HL-60 (cell line): Measurements from ENCODE around the gene COL23A1.

Experiments
- DNase-seq, 2 experiments: peaks; one replicate each; pipeline ENCODE4 v3.0.0-alpha.2; 2010 to 2020; ENCODE audit warnings: low read depth in 1 of 2, low spot score in 1 of 2
- H3K27ac ChIP-seq: fragments of 250-450 bp; sonication (Bioruptor Pico); replicated peaks from 2 replicates; pipeline ENCODE4 v1.5.1; 2020; ENCODE audit warnings: mild to moderate bottlenecking, moderate library complexity
- H3K27me3 ChIP-seq: fragments of 250-450 bp; sonication (Bioruptor Pico); 2 replicates; pipeline ENCODE4 v1.5.1; 2021; ENCODE audit warnings: mild to moderate bottlenecking, moderate library complexity; ENCODE audit not compliant: insufficient read depth, poor library complexity, severe bottlenecking
- H3K4me3 ChIP-seq: replicated peaks from 2 replicates; pipeline ENCODE4 v1.5.1; 2011; ENCODE audit warnings: mild to moderate bottlenecking, control low read depth, low read length; ENCODE audit not compliant: insufficient read depth
- GABPA ChIP-seq: IDR thresholded peaks from 2 replicates; pipeline ENCODE4 v1.6.1; 2012; ENCODE audit warnings: low read depth
- POLR2AphosphoS5 ChIP-seq: IDR thresholded peaks from 2 replicates; pipeline ENCODE4 v1.6.1; 2012; ENCODE audit warnings: low read depth
- REST ChIP-seq: IDR thresholded peaks from 2 replicates; pipeline ENCODE4 v1.6.1; 2012; ENCODE audit warnings: low read depth; ENCODE audit not compliant: insufficient replicate concordance
- SPI1 ChIP-seq: IDR thresholded peaks from 2 replicates; pipeline ENCODE4 v1.6.1; 2012; ENCODE audit warnings: low read depth, mild to moderate bottlenecking, borderline replicate concordance
- TF ChIP-seq, protein P1 (sequence below): IDR thresholded peaks from one replicate; pipeline ENCODE4 v1.5.1; 2011; ENCODE audit warnings: low read length, control low read depth, inconsistent platforms; ENCODE audit not compliant: insufficient read depth

Gene COL23A1

DNA sequence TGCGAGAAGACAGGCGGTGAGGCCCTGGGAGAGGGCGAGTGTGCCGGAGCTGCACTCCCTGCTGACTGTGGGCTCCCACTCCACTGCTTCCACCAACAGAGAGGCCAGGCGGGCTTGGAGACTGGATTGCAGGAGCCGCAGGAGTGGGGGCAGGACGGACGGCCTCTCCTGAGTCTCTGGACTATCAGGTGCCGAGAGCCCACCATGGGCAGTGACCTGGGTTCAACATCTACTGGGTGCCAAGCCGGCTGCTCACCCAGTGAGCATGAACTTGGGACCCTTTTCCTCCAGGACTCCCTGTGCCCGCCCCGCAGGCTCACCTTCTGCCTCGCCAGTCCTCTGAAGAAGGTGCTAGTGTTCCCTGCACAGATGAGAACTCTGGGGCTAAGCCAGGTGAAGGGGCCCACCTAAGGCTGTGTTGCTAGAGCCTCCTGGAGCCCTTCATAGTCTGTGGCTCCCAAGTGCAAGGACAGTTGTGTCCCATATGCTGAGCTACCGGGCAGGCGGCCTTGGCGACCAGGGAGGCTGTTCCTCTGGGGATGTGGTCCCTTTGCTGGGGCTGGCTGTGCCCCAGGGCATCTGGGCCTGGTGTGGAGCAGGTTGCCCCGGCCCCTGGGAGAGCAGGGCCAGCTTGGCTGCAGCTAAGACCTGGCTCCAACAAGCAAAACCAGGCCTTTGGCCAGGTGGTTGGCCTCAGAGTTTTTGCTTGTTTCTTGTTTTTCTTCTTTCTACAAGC lies 279.9 kb downstream of the COL23A1 start:
- TF ChIP-seq GABPA (no peak), REST (no peak), SPI1 (no peak), POLR2AphosphoS5 (peak; percentile 37; the same call in 1 of the 2 replicates)
- TF ChIP-seq, protein P1, sequence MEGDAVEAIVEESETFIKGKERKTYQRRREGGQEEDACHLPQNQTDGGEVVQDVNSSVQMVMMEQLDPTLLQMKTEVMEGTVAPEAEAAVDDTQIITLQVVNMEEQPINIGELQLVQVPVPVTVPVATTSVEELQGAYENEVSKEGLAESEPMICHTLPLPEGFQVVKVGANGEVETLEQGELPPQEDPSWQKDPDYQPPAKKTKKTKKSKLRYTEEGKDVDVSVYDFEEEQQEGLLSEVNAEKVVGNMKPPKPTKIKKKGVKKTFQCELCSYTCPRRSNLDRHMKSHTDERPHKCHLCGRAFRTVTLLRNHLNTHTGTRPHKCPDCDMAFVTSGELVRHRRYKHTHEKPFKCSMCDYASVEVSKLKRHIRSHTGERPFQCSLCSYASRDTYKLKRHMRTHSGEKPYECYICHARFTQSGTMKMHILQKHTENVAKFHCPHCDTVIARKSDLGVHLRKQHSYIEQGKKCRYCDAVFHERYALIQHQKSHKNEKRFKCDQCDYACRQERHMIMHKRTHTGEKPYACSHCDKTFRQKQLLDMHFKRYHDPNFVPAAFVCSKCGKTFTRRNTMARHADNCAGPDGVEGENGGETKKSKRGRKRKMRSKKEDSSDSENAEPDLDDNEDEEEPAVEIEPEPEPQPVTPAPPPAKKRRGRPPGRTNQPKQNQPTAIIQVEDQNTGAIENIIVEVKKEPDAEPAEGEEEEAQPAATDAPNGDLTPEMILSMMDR, result no peak

DNA sequence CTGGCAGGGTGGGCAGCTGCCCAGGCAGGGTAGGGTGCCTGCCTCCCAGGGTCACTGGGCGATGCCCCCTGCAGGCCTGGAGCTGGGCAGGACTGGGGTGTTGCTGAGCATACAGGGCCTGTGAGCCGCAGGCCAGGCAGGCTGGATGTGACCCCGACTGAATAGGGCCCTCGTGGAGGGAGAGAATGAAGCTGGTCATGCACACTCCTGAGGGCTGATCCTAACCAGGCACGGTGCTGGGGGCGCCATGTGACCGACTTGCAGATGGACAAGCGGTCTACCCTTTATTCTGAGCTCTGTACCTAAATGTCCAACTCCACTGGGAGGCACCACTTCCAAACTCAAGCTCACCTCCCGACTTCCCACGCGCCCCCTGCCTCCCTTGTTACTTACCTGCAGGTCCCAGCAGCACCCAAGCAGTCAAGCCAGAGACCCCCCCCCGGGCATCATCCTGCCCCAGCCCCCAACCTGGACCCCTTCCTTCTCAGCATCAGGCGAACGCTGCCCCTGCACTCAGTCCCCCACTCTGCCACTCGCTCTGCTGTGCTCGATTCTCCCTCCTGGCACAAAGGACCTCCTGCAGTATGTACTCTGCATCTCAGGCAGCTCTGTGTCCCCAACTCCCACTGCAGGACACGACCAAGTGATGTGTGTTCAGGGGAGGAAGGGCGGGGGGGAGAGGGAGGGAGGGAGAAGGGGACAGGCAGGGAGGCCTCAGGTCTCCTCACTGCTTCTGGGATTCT lies 280.8 kb downstream of the COL23A1 start:
- TF ChIP-seq GABPA, result no peak
- TF ChIP-seq SPI1, result no peak
- TF ChIP-seq, protein P1, result no peak
- no peak overlapping the region for H3K27ac ChIP-seq
- no peak for DNase-seq
- no peak overlapping the region for H3K4me3 ChIP-seq
- H3K27me3 ChIP-seq, result no peaks in the 10 kb centered on the region

More for the DNA sequence above, 279.9 kb downstream of the COL23A1 start:
- DNase-seq, result no peak
- no peak overlapping the region for H3K4me3 ChIP-seq
- no peaks in the 10 kb centered on the region for H3K27me3 ChIP-seq
- H3K27ac ChIP-seq, result no peak overlapping the region

- H3K4me3 ChIP-seq, result no peak overlapping the region
- no peaks in the 10 kb centered on the region for H3K27me3 ChIP-seq
- H3K27ac ChIP-seq, result no peak overlapping the region
- TF ChIP-seq, protein P1, result no peak
- peak; percentile 15; the same call in 1 of the 2 replicates for TF ChIP-seq POLR2AphosphoS5
- DNase-seq, result no peak
Observed at GRCh38 chr5:178308541-178309092, 281.6 kb downstream of the COL23A1 start.

- TF ChIP-seq REST, result no peak
- TF ChIP-seq POLR2AphosphoS5, result no peak
- TF ChIP-seq SPI1, result no peak
- TF ChIP-seq, protein P1, result no peak
- no peak for TF ChIP-seq GABPA
- no peak for DNase-seq
- Histone ChIP-seq H3K4me3 (no peak overlapping the region), H3K27ac (no peak overlapping the region), H3K27me3 (no peaks in the 10 kb centered on the region)
Observed at GRCh38 chr5:178307267-178308045, 282.7 kb downstream of the COL23A1 start.
